SK-N-SH (cell line): Measurements from ENCODE around the gene CKS1B. TPM values are rescaled to one million over a fixed set of nuclear protein-coding genes. Genes with fewer than 3 reads are reported as not detected.
A peak's percentile ranks its signal among the peaks of the same experiment; 100 is the strongest.

ENCODE experiments used
- CTCF ChIA-PET: fragments of 300-600, 350-600 bp; formaldehyde crosslinking; extraction: SDS; loops from one replicate; lab custom pipeline; 2021; lab: Yijun Ruan, JAX
- POLR2A ChIA-PET: fragments of 350-600 bp; sonication (Branson Sonifier 250); formaldehyde crosslinking; extraction: SDS; loops from one replicate; lab custom pipeline; 2020; ENCODE audit warnings: antibody characterized with exemption, inconsistent platforms; lab: Yijun Ruan, JAX
- DNase-seq: peaks from one replicate; pipeline ENCODE4 v3.0.0; 2012
- H2AFZ ChIP-seq: fragments of 200-600 bp; sonication (generic); 2 replicates; pipeline ENCODE4 v1.8.1; 2016; ENCODE audit warnings: antibody characterized with exemption, mild to moderate bottlenecking, low read depth
- H3F3A ChIP-seq: fragments of 200-600 bp; sonication (generic); replicated peaks from 2 replicates; pipeline ENCODE3; 2016; ENCODE audit warnings: antibody characterized with exemption, mild to moderate bottlenecking; ENCODE audit not compliant: insufficient read depth
- H3K27ac ChIP-seq, 2 experiments: fragments of 200-500 bp in 1 of 2; fragments of 200-600 bp in 1 of 2; sonication (Bioruptor generic) in 1 of 2; sonication (generic), shearing (Covaris generic) in 1 of 2; 2 replicates each; pipeline versions ENCODE4 v1.5.1 to v1.6.1; 2014 to 2016; ENCODE audit warnings: low read depth in 2 of 2, inconsistent platforms in 1 of 2, low read length in 1 of 2, mild to moderate bottlenecking in 1 of 2, mixed read lengths in 1 of 2
- H3K27me3 ChIP-seq: fragments of 200-600 bp; sonication (generic), shearing (Covaris generic); 2 replicates; pipeline ENCODE4 v1.6.1; 2016; ENCODE audit warnings: mixed run types; ENCODE audit not compliant: insufficient read depth
- H3K36me3 ChIP-seq, 2 experiments: fragments of 200-500 bp in 1 of 2; fragments of 200-600 bp in 1 of 2; sonication (Bioruptor generic) in 1 of 2; sonication (generic) in 1 of 2; replicated peaks in 1 of 2; 2 replicates each; pipeline versions ENCODE3 to v1.5.1; 2014 to 2016; ENCODE audit warnings: low read length in 1 of 2, mild to moderate bottlenecking in 1 of 2; ENCODE audit not compliant: insufficient read depth in 2 of 2, control insufficient read depth in 1 of 2
- H3K4me1 ChIP-seq, 2 experiments: fragments of 200-500 bp in 1 of 2; fragments of 200-600 bp in 1 of 2; sonication (Bioruptor generic) in 1 of 2; sonication (generic), shearing (Covaris generic) in 1 of 2; 2 replicates each; pipeline versions ENCODE4 v1.5.1 to v1.6.1; 2014 to 2016; ENCODE audit warnings: low read depth in 1 of 2, low read length in 1 of 2, mixed run types in 1 of 2; ENCODE audit not compliant: insufficient read depth in 2 of 2, control insufficient read depth in 1 of 2
- H3K4me2 ChIP-seq: fragments of 200-600 bp; sonication (generic), shearing (Covaris generic); 2 replicates; pipeline ENCODE4 v1.6.1; 2017; ENCODE audit warnings: mixed run types
- H3K4me3 ChIP-seq, 2 experiments: fragments of 200-500 bp in 1 of 2; fragments of 200-600 bp in 1 of 2; sonication (Bioruptor generic) in 1 of 2; sonication (generic), shearing (Covaris generic) in 1 of 2; 2 replicates each; pipeline versions ENCODE4 v1.5.1 to v1.8.1; 2014 to 2016; ENCODE audit warnings: low read depth in 2 of 2, inconsistent platforms in 1 of 2, low read length in 1 of 2, mild to moderate bottlenecking in 1 of 2, mixed read lengths in 1 of 2, moderate library complexity in 1 of 2
- H3K79me2 ChIP-seq: fragments of 200-600 bp; sonication (generic); 2 replicates; pipeline ENCODE4 v1.8.1; 2017; ENCODE audit warnings: mild to moderate bottlenecking; ENCODE audit not compliant: insufficient read depth
- H3K9ac ChIP-seq: fragments of 200-600 bp; sonication (generic); 2 replicates; pipeline ENCODE4 v1.6.1; 2017; ENCODE audit warnings: mixed run types
- H3K9me2 ChIP-seq: fragments of 200-600 bp; sonication (generic); 2 replicates; pipeline ENCODE4 v1.6.1; 2017; ENCODE audit warnings: mixed run types
- H3K9me3 ChIP-seq: fragments of 200-600 bp; sonication (generic); 2 replicates; pipeline ENCODE4 v1.6.1; 2017; ENCODE audit warnings: mixed run types, mild to moderate bottlenecking, moderate library complexity
- H4K20me1 ChIP-seq: fragments of 200-600 bp; sonication (generic); 2 replicates; pipeline ENCODE4 v1.6.1; 2017; ENCODE audit warnings: mild to moderate bottlenecking, mixed run types; ENCODE audit not compliant: insufficient read depth
- ELF1 ChIP-seq: IDR thresholded peaks from 2 replicates; pipeline ENCODE4 v1.4.0; 2012
- EP300 ChIP-seq, 2 experiments: IDR thresholded peaks; 2 replicates each; pipeline versions ENCODE4 v1.4.0 to v1.6.1; 2012; ENCODE audit warnings: borderline replicate concordance in 1 of 2, low read depth in 1 of 2, low read length in 1 of 2
- FOSL2 ChIP-seq: IDR thresholded peaks from 2 replicates; pipeline ENCODE4 v1.4.0; 2012; ENCODE audit warnings: low read depth, mild to moderate bottlenecking, moderate library complexity, borderline replicate concordance
- FOXJ3 ChIP-seq: sonication (generic); formaldehyde crosslinking; IDR thresholded peaks from 2 replicates; pipeline ENCODE4 v1.5.1; 2020; ENCODE audit warnings: mild to moderate bottlenecking, missing genetic modification reagents
- GABPA ChIP-seq: IDR thresholded peaks from 2 replicates; pipeline ENCODE4 v1.4.0; 2012; ENCODE audit warnings: low read depth, mild to moderate bottlenecking
- GATA2 ChIP-seq: sonication (generic); formaldehyde crosslinking; IDR thresholded peaks from 2 replicates; pipeline ENCODE4 v1.5.0; 2020; ENCODE audit warnings: mild to moderate bottlenecking, missing genetic modification reagents
- JUND ChIP-seq: IDR thresholded peaks from 2 replicates; pipeline ENCODE4 v1.4.0; 2012
- MEF2A ChIP-seq: IDR thresholded peaks from 2 replicates; pipeline ENCODE4 v1.4.0; 2012; ENCODE audit warnings: low read depth, borderline replicate concordance
- MXI1 ChIP-seq: IDR thresholded peaks from 2 replicates; pipeline ENCODE4 v1.6.1; 2012; ENCODE audit warnings: mild to moderate bottlenecking, low read depth, low read length, improper control_type of control experiment
- POLR2AphosphoS5 ChIP-seq: IDR thresholded peaks from 2 replicates; pipeline ENCODE4 v1.6.1; 2012; ENCODE audit warnings: low read depth, low read length
- RXRA ChIP-seq: IDR thresholded peaks from 2 replicates; pipeline ENCODE4 v1.4.0; 2012; ENCODE audit warnings: low read depth, mild to moderate bottlenecking, borderline replicate concordance
- SMC3 ChIP-seq: IDR thresholded peaks from 2 replicates; pipeline ENCODE4 v1.6.1; 2012; ENCODE audit warnings: low read depth, low read length, improper control_type of control experiment
- YY1 ChIP-seq: IDR thresholded peaks from 2 replicates; pipeline ENCODE4 v1.4.0; 2012; ENCODE audit warnings: low read depth, mild to moderate bottlenecking
- WGBS: methylation state at CpG from one replicate; pipeline ENCODE4 v1.1.6; 2017; ENCODE audit warnings: low lambda C conversion rate; 5-methylcytosine and 5-hydroxymethylcytosine counted together
- polyA plus RNA-seq, 3 experiments: library from polyadenylated mRNA; depleted of rRNA; stranded (reverse); fragments of >200 nt; gene quantifications; 2 replicates each; pipeline ENCODE4 v1.2.3, GENCODE V29; 2012
- TF ChIP-seq, protein P1 (sequence below): fragments of 150-350 bp; IDR thresholded peaks from 2 replicates; pipeline ENCODE4 v1.6.1; 2017; ENCODE audit warnings: antibody characterized with exemption, low read length, low read depth, borderline replicate concordance
- TF ChIP-seq, protein P2 (sequence below): IDR thresholded peaks from 2 replicates; pipeline ENCODE4 v1.4.0; 2012; ENCODE audit warnings: low read depth, borderline replicate concordance
- TF ChIP-seq, protein P3 (sequence below): IDR thresholded peaks from 2 replicates; pipeline ENCODE4; 2012
- TF ChIP-seq, protein P4 (sequence below): fragments of 200-600 bp; sonication (generic); IDR thresholded peaks from 2 replicates; pipeline ENCODE4 v1.6.1; 2017; ENCODE audit warnings: antibody characterized with exemption, mild to moderate bottlenecking, moderate library complexity
- TF ChIP-seq, protein P5 (sequence below): IDR thresholded peaks from 2 replicates; pipeline ENCODE4 v1.4.0; 2012; ENCODE audit warnings: low read depth
- TF ChIP-seq, protein P6 (sequence below): IDR thresholded peaks from 2 replicates; pipeline ENCODE4 v1.6.1; 2012; ENCODE audit warnings: mild to moderate bottlenecking, low read depth, low read length, moderate library complexity

The CKS1B gene
- polyA plus RNA-seq, 1 of the 3 experiments (the other 2 are of a cell fraction), result 308 TPM

DNA sequence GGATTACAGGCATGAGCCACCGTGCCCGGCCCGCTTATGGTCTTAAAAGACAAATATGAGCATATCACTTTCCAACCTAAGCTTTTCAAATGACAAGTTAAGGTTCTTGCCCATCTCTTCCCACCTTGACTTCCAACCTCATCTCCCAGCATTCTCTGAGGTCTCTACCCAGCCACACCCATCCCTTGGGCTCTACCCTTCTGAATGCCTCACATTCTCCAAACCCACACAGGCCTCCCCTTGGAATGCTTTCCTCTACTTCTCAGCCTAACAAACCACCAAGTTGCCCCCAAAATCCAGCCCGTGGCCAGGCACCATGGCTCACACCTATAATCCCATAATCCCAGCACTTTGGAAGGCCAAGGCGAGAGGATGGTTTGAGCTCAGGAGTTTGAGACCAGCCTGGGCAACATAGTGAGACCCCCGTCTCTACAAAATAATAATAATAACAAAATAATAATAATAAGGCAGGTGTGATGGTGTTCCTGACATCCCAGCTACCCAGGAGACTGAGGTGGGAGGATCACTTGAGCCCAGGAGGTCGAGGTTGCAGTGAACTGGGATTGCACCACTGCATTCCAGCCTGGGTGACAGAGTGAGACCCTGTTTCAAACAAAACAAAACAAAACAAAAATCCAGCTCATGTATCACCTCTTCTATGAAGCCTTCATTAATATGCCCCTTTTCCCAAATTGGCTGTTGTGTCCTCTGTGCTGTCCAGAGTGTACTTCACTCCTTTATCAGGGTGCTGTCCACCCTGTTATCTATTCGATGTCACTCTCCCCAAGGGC is 47.9 kb downstream of the CKS1B start (continued):
- TF ChIP-seq, protein P1, sequence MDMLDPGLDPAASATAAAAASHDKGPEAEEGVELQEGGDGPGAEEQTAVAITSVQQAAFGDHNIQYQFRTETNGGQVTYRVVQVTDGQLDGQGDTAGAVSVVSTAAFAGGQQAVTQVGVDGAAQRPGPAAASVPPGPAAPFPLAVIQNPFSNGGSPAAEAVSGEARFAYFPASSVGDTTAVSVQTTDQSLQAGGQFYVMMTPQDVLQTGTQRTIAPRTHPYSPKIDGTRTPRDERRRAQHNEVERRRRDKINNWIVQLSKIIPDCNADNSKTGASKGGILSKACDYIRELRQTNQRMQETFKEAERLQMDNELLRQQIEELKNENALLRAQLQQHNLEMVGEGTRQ, result no peak
- TF ChIP-seq FOXJ3, result no peak
- TF ChIP-seq, protein P2, sequence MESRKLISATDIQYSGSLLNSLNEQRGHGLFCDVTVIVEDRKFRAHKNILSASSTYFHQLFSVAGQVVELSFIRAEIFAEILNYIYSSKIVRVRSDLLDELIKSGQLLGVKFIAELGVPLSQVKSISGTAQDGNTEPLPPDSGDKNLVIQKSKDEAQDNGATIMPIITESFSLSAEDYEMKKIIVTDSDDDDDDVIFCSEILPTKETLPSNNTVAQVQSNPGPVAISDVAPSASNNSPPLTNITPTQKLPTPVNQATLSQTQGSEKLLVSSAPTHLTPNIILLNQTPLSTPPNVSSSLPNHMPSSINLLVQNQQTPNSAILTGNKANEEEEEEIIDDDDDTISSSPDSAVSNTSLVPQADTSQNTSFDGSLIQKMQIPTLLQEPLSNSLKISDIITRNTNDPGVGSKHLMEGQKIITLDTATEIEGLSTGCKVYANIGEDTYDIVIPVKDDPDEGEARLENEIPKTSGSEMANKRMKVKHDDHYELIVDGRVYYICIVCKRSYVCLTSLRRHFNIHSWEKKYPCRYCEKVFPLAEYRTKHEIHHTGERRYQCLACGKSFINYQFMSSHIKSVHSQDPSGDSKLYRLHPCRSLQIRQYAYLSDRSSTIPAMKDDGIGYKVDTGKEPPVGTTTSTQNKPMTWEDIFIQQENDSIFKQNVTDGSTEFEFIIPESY, result no peak
- TF ChIP-seq, protein P3, sequence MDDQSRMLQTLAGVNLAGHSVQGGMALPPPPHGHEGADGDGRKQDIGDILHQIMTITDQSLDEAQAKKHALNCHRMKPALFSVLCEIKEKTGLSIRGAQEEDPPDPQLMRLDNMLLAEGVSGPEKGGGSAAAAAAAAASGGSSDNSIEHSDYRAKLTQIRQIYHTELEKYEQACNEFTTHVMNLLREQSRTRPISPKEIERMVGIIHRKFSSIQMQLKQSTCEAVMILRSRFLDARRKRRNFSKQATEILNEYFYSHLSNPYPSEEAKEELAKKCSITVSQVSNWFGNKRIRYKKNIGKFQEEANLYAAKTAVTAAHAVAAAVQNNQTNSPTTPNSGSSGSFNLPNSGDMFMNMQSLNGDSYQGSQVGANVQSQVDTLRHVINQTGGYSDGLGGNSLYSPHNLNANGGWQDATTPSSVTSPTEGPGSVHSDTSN, result no peak
- no peak for TF ChIP-seq SMC3
- no peak for TF ChIP-seq MEF2A
- no peak for TF ChIP-seq EP300 (IDR thresholded peaks at IDR 0.05; ENCODE audit: borderline replicate concordance in 1 of 2, low read depth in 1 of 2, low read length in 1 of 2)

DNA sequence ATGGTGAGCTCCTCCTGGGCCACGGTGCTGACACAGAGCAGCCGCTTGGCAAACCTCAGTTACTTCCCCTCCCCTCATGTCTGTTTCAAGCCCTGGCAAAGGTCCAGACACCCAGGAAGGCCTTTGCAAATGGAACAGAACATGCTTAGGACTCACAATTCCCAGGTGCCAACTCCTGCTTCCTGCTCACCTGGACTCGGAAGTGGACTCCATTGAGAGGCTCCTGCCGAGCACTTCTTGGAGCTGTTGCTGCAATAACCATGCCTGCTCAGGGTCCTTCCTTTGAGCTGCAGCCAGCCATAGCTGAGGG is 48.4 kb downstream of the CKS1B start:
- WGBS, result 67% methylated on average over 4 of the region's 4 CpGs
- Histone ChIP-seq H3K9ac (no peak overlapping the region), H3K27me3 (no peaks in the 10 kb centered on the region), H3K27ac (no peak overlapping the region), H3F3A (peaks cover under 1% of the 10 kb centered on the region), H2AFZ (no peak overlapping the region), H3K4me3 (no peak overlapping the region), H3K4me2 (no peak overlapping the region), H3K9me3 (no peaks in the 10 kb centered on the region), H3K4me1 (peaks cover 0 to 4% of the 10 kb centered on the region in 2 experiments; a peak in 1 of 4 replicates), H3K79me2 (no peaks in the 10 kb centered on the region), H3K36me3 (no peaks in the 10 kb centered on the region), H3K9me2 (no peaks in the 10 kb centered on the region), H4K20me1 (no peaks in the 10 kb centered on the region)
- CTCF ChIA-PET, result interaction anchor here (1.0 to 4.9 kb wide), 11 partner anchors 10 to 145 kb away, joined by 3 to 28 read pairs (median 5); partner anchors contain the start of genes ADAM15, DCST1 and DCST2
- DNase-seq, result peak; percentile 57
- POLR2A ChIA-PET, result interaction anchor here (1.3 kb wide), 1 partner anchor 12 kb away, joined by 4 read pairs; no protein-coding TSS in a partner anchor
- TF ChIP-seq YY1 (no peak), MXI1 (no peak), MEF2A (no peak), GATA2 (CRISPR knock-in tag) (no peak), GABPA (no peak), EP300 (IDR thresholded peaks at IDR 0.05; ENCODE audit: borderline replicate concordance in 1 of 2, low read depth in 1 of 2, low read length in 1 of 2) (no peak), FOSL2 (no peak), JUND (no peak), RXRA (no peak), ELF1 (no peak), POLR2AphosphoS5 (no peak)
- TF ChIP-seq, protein P4, sequence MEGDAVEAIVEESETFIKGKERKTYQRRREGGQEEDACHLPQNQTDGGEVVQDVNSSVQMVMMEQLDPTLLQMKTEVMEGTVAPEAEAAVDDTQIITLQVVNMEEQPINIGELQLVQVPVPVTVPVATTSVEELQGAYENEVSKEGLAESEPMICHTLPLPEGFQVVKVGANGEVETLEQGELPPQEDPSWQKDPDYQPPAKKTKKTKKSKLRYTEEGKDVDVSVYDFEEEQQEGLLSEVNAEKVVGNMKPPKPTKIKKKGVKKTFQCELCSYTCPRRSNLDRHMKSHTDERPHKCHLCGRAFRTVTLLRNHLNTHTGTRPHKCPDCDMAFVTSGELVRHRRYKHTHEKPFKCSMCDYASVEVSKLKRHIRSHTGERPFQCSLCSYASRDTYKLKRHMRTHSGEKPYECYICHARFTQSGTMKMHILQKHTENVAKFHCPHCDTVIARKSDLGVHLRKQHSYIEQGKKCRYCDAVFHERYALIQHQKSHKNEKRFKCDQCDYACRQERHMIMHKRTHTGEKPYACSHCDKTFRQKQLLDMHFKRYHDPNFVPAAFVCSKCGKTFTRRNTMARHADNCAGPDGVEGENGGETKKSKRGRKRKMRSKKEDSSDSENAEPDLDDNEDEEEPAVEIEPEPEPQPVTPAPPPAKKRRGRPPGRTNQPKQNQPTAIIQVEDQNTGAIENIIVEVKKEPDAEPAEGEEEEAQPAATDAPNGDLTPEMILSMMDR, result no peak
- TF ChIP-seq, protein P3, result no peak
- TF ChIP-seq, protein P5, sequence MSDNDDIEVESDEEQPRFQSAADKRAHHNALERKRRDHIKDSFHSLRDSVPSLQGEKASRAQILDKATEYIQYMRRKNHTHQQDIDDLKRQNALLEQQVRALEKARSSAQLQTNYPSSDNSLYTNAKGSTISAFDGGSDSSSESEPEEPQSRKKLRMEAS, result no peak
- TF ChIP-seq, protein P6, sequence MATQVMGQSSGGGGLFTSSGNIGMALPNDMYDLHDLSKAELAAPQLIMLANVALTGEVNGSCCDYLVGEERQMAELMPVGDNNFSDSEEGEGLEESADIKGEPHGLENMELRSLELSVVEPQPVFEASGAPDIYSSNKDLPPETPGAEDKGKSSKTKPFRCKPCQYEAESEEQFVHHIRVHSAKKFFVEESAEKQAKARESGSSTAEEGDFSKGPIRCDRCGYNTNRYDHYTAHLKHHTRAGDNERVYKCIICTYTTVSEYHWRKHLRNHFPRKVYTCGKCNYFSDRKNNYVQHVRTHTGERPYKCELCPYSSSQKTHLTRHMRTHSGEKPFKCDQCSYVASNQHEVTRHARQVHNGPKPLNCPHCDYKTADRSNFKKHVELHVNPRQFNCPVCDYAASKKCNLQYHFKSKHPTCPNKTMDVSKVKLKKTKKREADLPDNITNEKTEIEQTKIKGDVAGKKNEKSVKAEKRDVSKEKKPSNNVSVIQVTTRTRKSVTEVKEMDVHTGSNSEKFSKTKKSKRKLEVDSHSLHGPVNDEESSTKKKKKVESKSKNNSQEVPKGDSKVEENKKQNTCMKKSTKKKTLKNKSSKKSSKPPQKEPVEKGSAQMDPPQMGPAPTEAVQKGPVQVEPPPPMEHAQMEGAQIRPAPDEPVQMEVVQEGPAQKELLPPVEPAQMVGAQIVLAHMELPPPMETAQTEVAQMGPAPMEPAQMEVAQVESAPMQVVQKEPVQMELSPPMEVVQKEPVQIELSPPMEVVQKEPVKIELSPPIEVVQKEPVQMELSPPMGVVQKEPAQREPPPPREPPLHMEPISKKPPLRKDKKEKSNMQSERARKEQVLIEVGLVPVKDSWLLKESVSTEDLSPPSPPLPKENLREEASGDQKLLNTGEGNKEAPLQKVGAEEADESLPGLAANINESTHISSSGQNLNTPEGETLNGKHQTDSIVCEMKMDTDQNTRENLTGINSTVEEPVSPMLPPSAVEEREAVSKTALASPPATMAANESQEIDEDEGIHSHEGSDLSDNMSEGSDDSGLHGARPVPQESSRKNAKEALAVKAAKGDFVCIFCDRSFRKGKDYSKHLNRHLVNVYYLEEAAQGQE, result no peak
